GM18511 (cell line): ENCODE data around the gene CLSTN1.
"Not testable (repeated sequence)": the region's sequence is repeated elsewhere in the genome, so short reads cannot be mapped to it uniquely, and the experiment has no call there.

ENCODE experiments used
- ATAC-seq: cut with Tn5 transposase; IDR thresholded peaks from one replicate; pipeline ENCODE4 v1.9.1; 2021; ENCODE audit warnings: mild to moderate bottlenecking, moderate library complexity; ENCODE audit not compliant: unreplicated experiment

Gene CLSTN1

GRCh38 chr1:9826616-9827015, 2.9 kb upstream of the CLSTN1 start:
- no peak for ATAC-seq

- ATAC-seq: no peak
Measured at GRCh38 chr1:9826087-9826486, 2.3 kb upstream of the CLSTN1 start.

GRCh38 chr1:9825093-9826074, 1.6 kb upstream of the CLSTN1 start:
- no peak for ATAC-seq

GRCh38 chr1:9824702-9825089, 931 bp upstream of the CLSTN1 start:
- no peak for ATAC-seq

- ATAC-seq: no peak
Measured at GRCh38 chr1:9823693-9823942, 147 bp downstream of the CLSTN1 start.

- no peak for ATAC-seq
Measured at GRCh38 chr1:9822897-9823692, 670 bp downstream of the CLSTN1 start.

GRCh38 chr1:9822490-9822889, 1.3 kb downstream of the CLSTN1 start:
- ATAC-seq: no peak

- no peak for ATAC-seq
Measured at GRCh38 chr1:9821710-9822109, 2.1 kb downstream of the CLSTN1 start.

GRCh38 chr1:9820521-9820920, 3.2 kb downstream of the CLSTN1 start:
- no peak for ATAC-seq

GRCh38 chr1:9817734-9818133, 6.0 kb downstream of the CLSTN1 start:
- ATAC-seq: no peak

GRCh38 chr1:9816199-9816598, 7.6 kb downstream of the CLSTN1 start:
- ATAC-seq: no peak

GRCh38 chr1:9815150-9815549, 8.6 kb downstream of the CLSTN1 start:
- ATAC-seq: no peak

GRCh38 chr1:9814619-9815018, 9.1 kb downstream of the CLSTN1 start:
- no peak for ATAC-seq

GRCh38 chr1:9811239-9811966, 12.4 kb downstream of the CLSTN1 start:
- no peak for ATAC-seq

- no peak for ATAC-seq
Measured at GRCh38 chr1:9809100-9809510, 14.7 kb downstream of the CLSTN1 start.

GRCh38 chr1:9808459-9808858, 15.3 kb downstream of the CLSTN1 start:
- no peak for ATAC-seq

- ATAC-seq: no peak
Measured at GRCh38 chr1:9807541-9807940, 16.2 kb downstream of the CLSTN1 start.

GRCh38 chr1:9805972-9806371, 17.8 kb downstream of the CLSTN1 start:
- ATAC-seq: not testable (repeated sequence)

GRCh38 chr1:9805006-9805508, 18.7 kb downstream of the CLSTN1 start:
- no peak for ATAC-seq

GRCh38 chr1:9803003-9803918, 20.5 kb downstream of the CLSTN1 start:
- not testable (repeated sequence) for ATAC-seq
